HepG2 (cell line): ENCODE measurements around the gene CMYA5. TPM values are rescaled to one million over a fixed set of nuclear protein-coding genes. Genes with fewer than 3 reads are reported as not detected.

Experiments
- ATAC-seq: fragments of 200-7000 bp; cut with Tn5 transposase; 3 replicates; pipeline ENCODE4 v1.9.1; 2020; ENCODE audit warnings: mild to moderate bottlenecking, moderate library complexity
- BruUV-seq: library from RNA; stranded (reverse); fragments of 400-500 nt; replicated peaks from 2 replicates; lab custom pipeline; 2021; lab: Mats Ljungman, UMichigan
- CTCF ChIA-PET: fragments of 300-600 bp; formaldehyde crosslinking; extraction: SDS; loops from one replicate; lab custom pipeline; 2021; ENCODE audit warnings: low total read pairs, inconsistent platforms, low intra/inter-chr PET ratio; lab: Yijun Ruan, JAX
- POLR2A ChIA-PET: fragments of 350-600 bp; sonication (Branson Sonifier 250); formaldehyde crosslinking; loops from one replicate; lab custom pipeline; 2020; ENCODE audit warnings: antibody characterized with exemption, inconsistent platforms; lab: Yijun Ruan, JAX
- DNase-seq: peaks from one replicate; pipeline ENCODE4 v3.0.0-alpha.2; 2015; ENCODE audit warnings: low spot score
- FAIRE-seq: peaks from 3 replicates; lab custom pipeline; 2011; peaks lifted over from hg19 to GRCh38; lab: Jason Lieb, UNC
- H2AFZ ChIP-seq: one replicate; pipeline ENCODE4 v1.6.1; 2011; ENCODE audit warnings: low read length, inconsistent platforms
- H3K27ac ChIP-seq: fragments of 300-600 bp; 3 replicates; pipeline ENCODE4 v1.8.0; 2011; ENCODE audit warnings: mixed run types, mild to moderate bottlenecking, mixed read lengths, low read length, inconsistent platforms; ENCODE audit not compliant: insufficient read depth; ENCODE audit errors: extremely low read length
- H3K27me3 ChIP-seq, 2 experiments: fragments of 200-600 bp in 1 of 2; 2 replicates in 1 of 2; 3 replicates in 1 of 2; pipeline versions ENCODE4 v1.6.0 to v1.8.0; 2011; ENCODE audit warnings: low read length in 2 of 2, mild to moderate bottlenecking in 2 of 2, moderate library complexity in 2 of 2, inconsistent platforms in 1 of 2; ENCODE audit not compliant: insufficient read depth in 2 of 2, control insufficient read depth in 1 of 2
- H3K36me3 ChIP-seq, 2 experiments: fragments of 200-600 bp in 1 of 2; replicated peaks in 1 of 2; 2 replicates in 1 of 2; 3 replicates in 1 of 2; pipeline versions ENCODE4 v1.5.1 to v1.8.0; 2011; ENCODE audit warnings: low read length in 2 of 2, inconsistent platforms in 1 of 2; ENCODE audit not compliant: insufficient read depth in 2 of 2, control insufficient read depth in 1 of 2
- H3K4me1 ChIP-seq: 2 replicates; pipeline ENCODE4 v1.5.1; 2012; ENCODE audit warnings: low read length, inconsistent platforms; ENCODE audit not compliant: insufficient read depth
- H3K4me2 ChIP-seq: 2 replicates; pipeline ENCODE4 v1.6.0; 2011; ENCODE audit warnings: low read depth, low read length, inconsistent platforms
- H3K4me3 ChIP-seq, 3 experiments: fragments of 200-600 bp in 1 of 3; sonication (generic), shearing (Covaris generic) in 1 of 3; replicated peaks in 1 of 3; 2 replicates each; pipeline ENCODE4 v1.5.1; 2011 to 2016; ENCODE audit warnings: low read length in 3 of 3, inconsistent platforms in 2 of 3, low read depth in 2 of 3, mild to moderate bottlenecking in 2 of 3, control low read depth in 1 of 3, mixed read lengths in 1 of 3; ENCODE audit not compliant: insufficient read depth in 1 of 3
- H3K79me2 ChIP-seq: one replicate; pipeline ENCODE4 v1.6.1; 2011; ENCODE audit warnings: low read length, inconsistent platforms; ENCODE audit not compliant: insufficient read depth
- H3K9ac ChIP-seq: 2 replicates; pipeline ENCODE4 v1.6.0; 2011; ENCODE audit warnings: mild to moderate bottlenecking, low read depth, low read length, inconsistent platforms; ENCODE audit not compliant: insufficient read depth
- H3K9me3 ChIP-seq: 2 replicates; pipeline ENCODE4 v1.5.1; 2012; ENCODE audit warnings: mild to moderate bottlenecking, low read length
- H4K20me1 ChIP-seq: 2 replicates; pipeline ENCODE4 v1.6.0; 2011; ENCODE audit warnings: inconsistent platforms, mild to moderate bottlenecking, low read length, moderate library complexity; ENCODE audit not compliant: insufficient read depth
- AGO2 ChIP-seq: fragments of 200-400 bp; formaldehyde crosslinking; optimal IDR thresholded peaks from 2 replicates; pipeline ENCODE3; 2017; ENCODE audit warnings: mild to moderate bottlenecking, low read depth, low read length, moderate library complexity
- FOXJ3 ChIP-seq: sonication (generic); formaldehyde crosslinking; IDR thresholded peaks from 2 replicates; pipeline ENCODE4 v1.4.0; 2020; ENCODE audit warnings: missing genetic modification reagents, mild to moderate bottlenecking, borderline replicate concordance
- NCOA1 ChIP-seq: sonication (generic); formaldehyde crosslinking; IDR thresholded peaks from 2 replicates; pipeline ENCODE4 v1.9.0; 2021; ENCODE audit warnings: missing genetic modification reagents
- RARA ChIP-seq: IDR thresholded peaks from 2 replicates; pipeline ENCODE4 v1.6.1; 2016; ENCODE audit warnings: missing genetic modification reagents, missing compliant biosample characterization
- RNF2 ChIP-seq: fragments of 450-650 bp; conservative IDR thresholded peaks from 2 replicates; pipeline ENCODE4 v1.6.1; 2016; ENCODE audit warnings: low read depth
- ZFP62 ChIP-seq: sonication (generic); formaldehyde crosslinking; IDR thresholded peaks from 2 replicates; pipeline ENCODE4 v1.4.0; 2020; ENCODE audit warnings: missing genetic modification reagents
- ZNF224 ChIP-seq: sonication (generic); formaldehyde crosslinking; IDR thresholded peaks from 2 replicates; pipeline ENCODE4 v1.5.0; 2020; ENCODE audit warnings: mild to moderate bottlenecking, missing genetic modification reagents
- WGBS: methylation state at CpG from one replicate; pipeline ENCODE4 v1.1.6; 2017; ENCODE audit warnings: low lambda C conversion rate; 5-methylcytosine and 5-hydroxymethylcytosine counted together
- in situ Hi-C: cut with HindIII; loops from 2 replicates; pipeline ENCODE4 v1.10.0; 2017; ENCODE audit warnings: low pct_unique_long_range_greater_than_20kb; ENCODE audit not compliant: extremely low pct_ligation_motif_present
- intact Hi-C: fragments of 100-400 bp; cut with micrococcal nuclease; formaldehyde crosslinking; loops from one replicate; pipeline ENCODE4 v1.10.0; 2022; ENCODE audit not compliant: unreplicated experiment
- polyA plus RNA-seq, 8 experiments: library from polyadenylated mRNA; depleted of rRNA in 3 of 8; stranded (reverse) in 7 of 8; unstranded in 1 of 8; fragments of >200 nt; fragmentation: Illumina TruSeq in 4 of 8; extraction: Trizol in 4 of 8; gene quantifications; 2 replicates each; pipeline versions ENCODE4 v1.2.1 to v1.2.3, GENCODE V29; 2011 to 2016; ENCODE audit warnings: low read depth in 4 of 8, missing spikeins in 1 of 8, mixed read lengths in 1 of 8; ENCODE audit not compliant: insufficient read depth in 1 of 8
- total RNA-seq, 5 experiments: library from RNA; depleted of rRNA; stranded (reverse); fragments of >200 nt; fragmentation: Illumina TruSeq; extraction: Trizol; gene quantifications; 2 replicates each; pipeline ENCODE4 v1.2.3, GENCODE V29; 2016; ENCODE audit warnings: low read depth in 1 of 5
- TF ChIP-seq, protein P1 (sequence below): sonication (generic); formaldehyde crosslinking; IDR thresholded peaks from 2 replicates; pipeline ENCODE4 v1.5.0; 2020; ENCODE audit warnings: missing genetic modification reagents
- TF ChIP-seq, protein P2 (sequence below): sonication (generic); formaldehyde crosslinking; IDR thresholded peaks from 2 replicates; pipeline ENCODE4 v1.4.0; 2020; ENCODE audit warnings: mild to moderate bottlenecking, missing genetic modification reagents
- TF ChIP-seq, protein P3 (sequence below): sonication (generic); formaldehyde crosslinking; IDR thresholded peaks from 2 replicates; pipeline ENCODE4 v1.8.1; 2023; ENCODE audit warnings: mild to moderate bottlenecking, missing genetic modification reagents

The CMYA5 gene
- total and polyA plus RNA-seq, 2 of the 13 experiments (the other 11 are each of a cell fraction or from before 2014, with no cell fraction given), result 0.13 to 0.51 TPM

DNA sequence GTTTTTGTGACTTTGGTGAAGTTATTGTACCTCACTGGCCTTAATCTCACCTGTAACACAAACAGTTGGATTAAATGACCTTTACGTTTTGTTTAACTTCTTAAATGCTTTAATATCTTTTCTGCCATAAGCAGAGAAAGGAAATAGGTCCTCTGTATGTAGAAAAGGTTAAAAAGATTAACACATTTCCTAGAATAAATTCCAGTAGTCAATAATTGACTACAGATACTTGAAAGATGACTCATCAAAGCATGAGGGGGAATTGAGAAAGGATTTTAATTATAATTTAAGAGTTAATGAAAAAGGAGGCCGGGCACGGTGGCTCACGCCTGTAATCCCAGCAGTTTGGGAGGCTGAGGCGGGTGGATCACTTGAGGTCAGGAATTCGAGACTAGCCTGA is 35.8 kb upstream of the CMYA5 start:
- WGBS, result 98% methylated on average over 6 of the region's 6 CpGs
- Histone ChIP-seq H4K20me1 (no peaks in the 10 kb centered on the region), H2AFZ (no peak overlapping the region), H3K27me3 (no peaks in the 10 kb centered on the region), H3K27ac (no peak overlapping the region), H3K9me3 (no peaks in the 10 kb centered on the region), H3K36me3 (peaks cover 0 to 34% of the 10 kb centered on the region in 2 experiments), H3K4me1 (peaks cover 9% of the 10 kb centered on the region), H3K4me3 (no peak overlapping the region), H3K4me2 (no peak overlapping the region), H3K9ac (no peak overlapping the region), H3K79me2 (no peaks in the 10 kb centered on the region)
- CTCF ChIA-PET, result no interaction called here
- no TSS peak for BruUV-seq
- DNase-seq (no peak), FAIRE-seq (no peak), ATAC-seq (no peak)
- TF ChIP-seq, protein P1, sequence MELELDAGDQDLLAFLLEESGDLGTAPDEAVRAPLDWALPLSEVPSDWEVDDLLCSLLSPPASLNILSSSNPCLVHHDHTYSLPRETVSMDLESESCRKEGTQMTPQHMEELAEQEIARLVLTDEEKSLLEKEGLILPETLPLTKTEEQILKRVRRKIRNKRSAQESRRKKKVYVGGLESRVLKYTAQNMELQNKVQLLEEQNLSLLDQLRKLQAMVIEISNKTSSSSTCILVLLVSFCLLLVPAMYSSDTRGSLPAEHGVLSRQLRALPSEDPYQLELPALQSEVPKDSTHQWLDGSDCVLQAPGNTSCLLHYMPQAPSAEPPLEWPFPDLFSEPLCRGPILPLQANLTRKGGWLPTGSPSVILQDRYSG (CRISPR knock-in tag), result no peak
- TF ChIP-seq FOXJ3 (CRISPR knock-in tag) (no peak), RARA (CRISPR knock-in tag) (no peak), ZNF224 (no peak), ZFP62 (CRISPR knock-in tag) (no peak), RNF2 (no peak), AGO2 (no peak), NCOA1 (CRISPR knock-in tag) (no peak)
- TF ChIP-seq, protein P2, sequence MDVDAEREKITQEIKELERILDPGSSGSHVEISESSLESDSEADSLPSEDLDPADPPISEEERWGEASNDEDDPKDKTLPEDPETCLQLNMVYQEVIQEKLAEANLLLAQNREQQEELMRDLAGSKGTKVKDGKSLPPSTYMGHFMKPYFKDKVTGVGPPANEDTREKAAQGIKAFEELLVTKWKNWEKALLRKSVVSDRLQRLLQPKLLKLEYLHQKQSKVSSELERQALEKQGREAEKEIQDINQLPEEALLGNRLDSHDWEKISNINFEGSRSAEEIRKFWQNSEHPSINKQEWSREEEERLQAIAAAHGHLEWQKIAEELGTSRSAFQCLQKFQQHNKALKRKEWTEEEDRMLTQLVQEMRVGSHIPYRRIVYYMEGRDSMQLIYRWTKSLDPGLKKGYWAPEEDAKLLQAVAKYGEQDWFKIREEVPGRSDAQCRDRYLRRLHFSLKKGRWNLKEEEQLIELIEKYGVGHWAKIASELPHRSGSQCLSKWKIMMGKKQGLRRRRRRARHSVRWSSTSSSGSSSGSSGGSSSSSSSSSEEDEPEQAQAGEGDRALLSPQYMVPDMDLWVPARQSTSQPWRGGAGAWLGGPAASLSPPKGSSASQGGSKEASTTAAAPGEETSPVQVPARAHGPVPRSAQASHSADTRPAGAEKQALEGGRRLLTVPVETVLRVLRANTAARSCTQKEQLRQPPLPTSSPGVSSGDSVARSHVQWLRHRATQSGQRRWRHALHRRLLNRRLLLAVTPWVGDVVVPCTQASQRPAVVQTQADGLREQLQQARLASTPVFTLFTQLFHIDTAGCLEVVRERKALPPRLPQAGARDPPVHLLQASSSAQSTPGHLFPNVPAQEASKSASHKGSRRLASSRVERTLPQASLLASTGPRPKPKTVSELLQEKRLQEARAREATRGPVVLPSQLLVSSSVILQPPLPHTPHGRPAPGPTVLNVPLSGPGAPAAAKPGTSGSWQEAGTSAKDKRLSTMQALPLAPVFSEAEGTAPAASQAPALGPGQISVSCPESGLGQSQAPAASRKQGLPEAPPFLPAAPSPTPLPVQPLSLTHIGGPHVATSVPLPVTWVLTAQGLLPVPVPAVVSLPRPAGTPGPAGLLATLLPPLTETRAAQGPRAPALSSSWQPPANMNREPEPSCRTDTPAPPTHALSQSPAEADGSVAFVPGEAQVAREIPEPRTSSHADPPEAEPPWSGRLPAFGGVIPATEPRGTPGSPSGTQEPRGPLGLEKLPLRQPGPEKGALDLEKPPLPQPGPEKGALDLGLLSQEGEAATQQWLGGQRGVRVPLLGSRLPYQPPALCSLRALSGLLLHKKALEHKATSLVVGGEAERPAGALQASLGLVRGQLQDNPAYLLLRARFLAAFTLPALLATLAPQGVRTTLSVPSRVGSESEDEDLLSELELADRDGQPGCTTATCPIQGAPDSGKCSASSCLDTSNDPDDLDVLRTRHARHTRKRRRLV, result no peak
- TF ChIP-seq, protein P3, sequence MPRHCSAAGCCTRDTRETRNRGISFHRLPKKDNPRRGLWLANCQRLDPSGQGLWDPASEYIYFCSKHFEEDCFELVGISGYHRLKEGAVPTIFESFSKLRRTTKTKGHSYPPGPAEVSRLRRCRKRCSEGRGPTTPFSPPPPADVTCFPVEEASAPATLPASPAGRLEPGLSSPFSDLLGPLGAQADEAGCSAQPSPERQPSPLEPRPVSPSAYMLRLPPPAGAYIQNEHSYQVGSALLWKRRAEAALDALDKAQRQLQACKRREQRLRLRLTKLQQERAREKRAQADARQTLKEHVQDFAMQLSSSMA (CRISPR knock-in tag), result no peak
- POLR2A ChIA-PET, result no interaction called here
- in situ Hi-C loops, result no loop called here
- intact Hi-C loops, result no loop called here
